ENCODE measurements around the gene GNB1.

Gene GNB1

DNA sequence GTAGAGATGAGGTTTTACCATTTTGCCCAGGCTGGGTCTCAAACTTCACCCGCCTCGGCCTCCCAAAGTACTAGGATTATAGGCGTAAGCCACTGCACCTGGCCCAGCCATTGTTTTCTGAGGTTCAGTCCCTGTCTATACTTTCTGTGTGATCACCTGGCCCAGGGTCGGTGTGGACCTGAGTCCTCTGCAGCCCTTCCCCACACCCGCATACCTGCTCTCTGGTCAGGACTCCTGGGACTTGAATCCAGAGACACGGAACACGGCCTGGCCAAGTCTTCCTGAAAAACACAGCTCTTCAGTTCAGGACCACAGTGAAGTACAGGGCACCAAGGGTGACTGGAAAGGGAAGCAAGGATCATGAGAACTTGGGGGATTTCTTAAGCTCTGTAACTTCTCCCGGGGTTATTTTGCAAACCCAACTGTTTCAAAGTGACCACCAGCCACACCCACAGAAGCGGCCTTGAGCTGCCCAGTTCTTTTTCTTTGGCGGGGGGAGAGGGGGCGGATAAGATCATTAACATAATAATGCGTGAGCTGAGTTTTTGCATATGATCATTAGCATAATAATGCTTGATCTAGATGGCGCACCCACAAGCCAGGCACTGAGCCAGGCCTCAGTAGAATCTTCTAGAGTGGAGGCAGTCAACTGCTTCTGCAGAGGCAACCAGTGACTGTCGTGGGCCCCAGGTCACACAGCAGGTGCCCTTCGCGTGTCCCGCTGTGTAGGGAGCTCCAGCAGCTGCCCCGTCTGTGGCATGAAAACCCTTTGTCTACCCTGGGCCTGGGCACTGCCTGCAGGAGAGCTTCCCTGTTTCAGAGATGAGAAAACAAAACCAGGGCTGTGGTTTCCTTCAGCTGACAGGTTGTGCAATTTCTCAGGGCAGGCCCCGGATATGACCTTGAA, 110.9 kb downstream of the GNB1 start:
- peaks cover 8% of the 10 kb centered on the region; the same call in 1 of the 2 replicates for H4K20me1 ChIP-seq (ENCODE audit: control insufficient read depth, insufficient read depth, low read depth, low read length)
- peaks cover 59% of the 10 kb centered on the region for H3F3A ChIP-seq (ENCODE audit: control insufficient read depth, insufficient read depth)
- no peaks in the 10 kb centered on the region for H3K9me3 ChIP-seq (ENCODE audit: control insufficient read depth, insufficient read depth, low read length)
- peaks cover 77% of the 10 kb centered on the region for H3K4me1 ChIP-seq (ENCODE audit: control insufficient read depth, low read length)
- no peak for TF ChIP-seq EZH2phosphoT487 (IDR thresholded peaks at IDR 0.05; ENCODE audit: borderline replicate concordance, low read length)
- TF ChIP-seq, protein P1, sequence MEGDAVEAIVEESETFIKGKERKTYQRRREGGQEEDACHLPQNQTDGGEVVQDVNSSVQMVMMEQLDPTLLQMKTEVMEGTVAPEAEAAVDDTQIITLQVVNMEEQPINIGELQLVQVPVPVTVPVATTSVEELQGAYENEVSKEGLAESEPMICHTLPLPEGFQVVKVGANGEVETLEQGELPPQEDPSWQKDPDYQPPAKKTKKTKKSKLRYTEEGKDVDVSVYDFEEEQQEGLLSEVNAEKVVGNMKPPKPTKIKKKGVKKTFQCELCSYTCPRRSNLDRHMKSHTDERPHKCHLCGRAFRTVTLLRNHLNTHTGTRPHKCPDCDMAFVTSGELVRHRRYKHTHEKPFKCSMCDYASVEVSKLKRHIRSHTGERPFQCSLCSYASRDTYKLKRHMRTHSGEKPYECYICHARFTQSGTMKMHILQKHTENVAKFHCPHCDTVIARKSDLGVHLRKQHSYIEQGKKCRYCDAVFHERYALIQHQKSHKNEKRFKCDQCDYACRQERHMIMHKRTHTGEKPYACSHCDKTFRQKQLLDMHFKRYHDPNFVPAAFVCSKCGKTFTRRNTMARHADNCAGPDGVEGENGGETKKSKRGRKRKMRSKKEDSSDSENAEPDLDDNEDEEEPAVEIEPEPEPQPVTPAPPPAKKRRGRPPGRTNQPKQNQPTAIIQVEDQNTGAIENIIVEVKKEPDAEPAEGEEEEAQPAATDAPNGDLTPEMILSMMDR (IDR thresholded peaks at IDR 0.05; ENCODE audit: low read depth, low read length, poor library complexity, severe bottlenecking): no peak
- H3K27me3 ChIP-seq (ENCODE audit: control insufficient read depth, low read length): no peaks in the 10 kb centered on the region
- peaks cover 38% of the 10 kb centered on the region for H3K36me3 ChIP-seq (ENCODE audit: control insufficient read depth, low read length)
- peak overlapping the region; percentile 85 for H3K4me3 ChIP-seq (ENCODE audit: low read length)
- peak overlapping the region; percentile 100 for H3K27ac ChIP-seq (ENCODE audit: low read depth, low read length)
- peak overlapping the region; percentile 100 for H3K4me2 ChIP-seq (ENCODE audit: low read length)
- H3K79me2 ChIP-seq (ENCODE audit: control insufficient read depth, low read length): peaks cover 33% of the 10 kb centered on the region
- H3K9me2 ChIP-seq (replicated peaks; ENCODE audit: control insufficient read depth, low read length): no peaks in the 10 kb centered on the region

DNA sequence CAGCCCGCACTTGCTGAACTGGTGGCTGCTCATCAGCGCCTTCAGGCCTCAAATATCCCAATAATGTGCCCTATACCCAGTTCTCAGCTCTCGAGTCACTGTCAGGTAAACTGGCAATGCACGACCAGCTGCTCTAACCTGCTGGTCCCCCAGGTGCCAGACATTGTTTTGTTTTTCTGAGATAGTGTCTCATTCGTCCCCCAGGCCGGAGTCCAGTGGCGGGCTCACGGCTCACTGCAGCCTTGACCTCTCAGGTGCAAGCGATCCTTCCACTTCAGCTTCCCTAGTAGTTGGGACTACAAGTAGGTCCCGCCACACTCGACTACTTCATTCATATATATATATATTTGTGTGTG, 111.6 kb downstream of the GNB1 start:
- H3K4me1 ChIP-seq (ENCODE audit: control insufficient read depth, low read length): peaks cover 75% of the 10 kb centered on the region

DNA sequence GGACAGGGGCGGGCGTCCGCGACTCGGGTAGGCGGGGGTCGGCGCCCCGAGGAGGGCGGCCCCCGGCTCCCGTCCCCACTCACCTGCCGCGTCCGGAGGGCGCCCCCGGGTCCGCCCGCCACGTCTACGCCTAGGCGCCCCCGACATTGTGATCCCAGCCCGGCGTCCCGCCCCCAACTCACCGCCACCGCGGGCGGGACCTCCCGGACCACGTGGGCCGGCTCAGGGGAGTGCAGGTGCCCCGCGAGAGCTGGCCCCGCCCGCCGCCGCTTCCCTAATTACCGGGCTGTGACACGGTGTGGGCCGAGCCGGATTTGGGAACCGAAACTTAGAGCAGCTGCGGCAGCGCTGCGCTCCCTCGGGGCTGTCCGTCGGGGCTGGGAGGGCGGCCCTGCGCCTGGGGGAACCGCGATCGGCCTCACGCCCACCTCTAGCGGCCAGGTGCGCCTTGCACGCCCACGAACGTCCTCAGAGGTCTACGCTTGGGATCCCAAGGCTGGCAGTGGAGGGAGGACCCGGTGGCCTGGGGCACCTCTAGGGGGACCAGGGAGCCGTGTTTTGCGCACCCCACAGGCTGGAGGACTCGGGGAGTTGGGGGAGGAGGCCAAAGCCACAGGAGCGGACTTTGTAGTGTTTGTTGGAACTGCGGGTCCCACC, 112.1 kb downstream of the GNB1 start:
- Histone ChIP-seq H3K4me2 (ENCODE audit: low read length) (peak overlapping the region; percentile 100), H3K27me3 (ENCODE audit: control insufficient read depth, low read length) (no peaks in the 10 kb centered on the region), H3K9me2 (replicated peaks; ENCODE audit: control insufficient read depth, low read length) (no peaks in the 10 kb centered on the region), H3K4me3 (ENCODE audit: low read length) (peak overlapping the region; percentile 85), H3K79me2 (ENCODE audit: control insufficient read depth, low read length) (peaks cover 44% of the 10 kb centered on the region), H3K9me3 (ENCODE audit: control insufficient read depth, insufficient read depth, low read length) (no peaks in the 10 kb centered on the region), H3K27ac (ENCODE audit: low read depth, low read length) (peak overlapping the region; percentile 100), H3K36me3 (ENCODE audit: control insufficient read depth, low read length) (peaks cover 43% of the 10 kb centered on the region), H3K4me1 (ENCODE audit: control insufficient read depth, low read length) (peaks cover 74% of the 10 kb centered on the region), H3F3A (ENCODE audit: control insufficient read depth, insufficient read depth) (peaks cover 59% of the 10 kb centered on the region), H4K20me1 (ENCODE audit: control insufficient read depth, insufficient read depth, low read depth, low read length) (peaks cover 12% of the 10 kb centered on the region; the same call in 1 of the 2 replicates)
- TF ChIP-seq, protein P1 (IDR thresholded peaks at IDR 0.05; ENCODE audit: low read depth, low read length, poor library complexity, severe bottlenecking): peak; percentile 74
- no peak for TF ChIP-seq EZH2phosphoT487 (IDR thresholded peaks at IDR 0.05; ENCODE audit: borderline replicate concordance, low read length)

More for the DNA sequence above, 111.6 kb downstream of the GNB1 start:
- peaks cover 11% of the 10 kb centered on the region; the same call in 1 of the 2 replicates for H4K20me1 ChIP-seq (ENCODE audit: control insufficient read depth, insufficient read depth, low read depth, low read length)
- H3K36me3 ChIP-seq (ENCODE audit: control insufficient read depth, low read length): peaks cover 40% of the 10 kb centered on the region
- H3F3A ChIP-seq (ENCODE audit: control insufficient read depth, insufficient read depth): peaks cover 59% of the 10 kb centered on the region
- TF ChIP-seq EZH2phosphoT487 (IDR thresholded peaks at IDR 0.05; ENCODE audit: borderline replicate concordance, low read length): no peak
- TF ChIP-seq, protein P1 (IDR thresholded peaks at IDR 0.05; ENCODE audit: low read depth, low read length, poor library complexity, severe bottlenecking): peak; percentile 33
- peak overlapping the region; percentile 100 for H3K27ac ChIP-seq (ENCODE audit: low read depth, low read length)
- peak overlapping the region; percentile 100 for H3K4me2 ChIP-seq (ENCODE audit: low read length)
- peak overlapping the region; percentile 85 for H3K4me3 ChIP-seq (ENCODE audit: low read length)
- H3K9me2 ChIP-seq (replicated peaks; ENCODE audit: control insufficient read depth, low read length): no peaks in the 10 kb centered on the region
- H3K27me3 ChIP-seq (ENCODE audit: control insufficient read depth, low read length): no peaks in the 10 kb centered on the region
- peaks cover 39% of the 10 kb centered on the region for H3K79me2 ChIP-seq (ENCODE audit: control insufficient read depth, low read length)
- no peaks in the 10 kb centered on the region for H3K9me3 ChIP-seq (ENCODE audit: control insufficient read depth, insufficient read depth, low read length)

All from DOHH2 (cell line).